Calu3 (cell line): Measurements from ENCODE around the gene SVEP1. TPM values are rescaled to one million over a fixed set of nuclear protein-coding genes. Genes with fewer than 3 reads are reported as not detected.

Source experiments
- BruUV-seq: library from RNA; stranded (reverse); fragments of 400-500 nt; replicated peaks from 2 replicates; lab custom pipeline; 2021; lab: Mats Ljungman, UMichigan
- CTCF ChIA-PET: fragments of 300-600 bp; sonication (Branson Sonifier 250); formaldehyde crosslinking; loops from one replicate; lab custom pipeline; 2022; ENCODE audit warnings: antibody characterized with exemption; lab: Charles Lee
- DNase-seq: peaks from one replicate; pipeline ENCODE4 v3.0.0; 2022
- H3K27ac Mint-ChIP-seq: one replicate; pipeline ENCODE4 v1.8.0; 2022; ENCODE audit warnings: mixed read lengths; ENCODE audit not compliant: unreplicated experiment
- H3K27me3 Mint-ChIP-seq: one replicate; pipeline ENCODE4 v1.8.0; 2022; ENCODE audit warnings: mixed read lengths; ENCODE audit not compliant: unreplicated experiment
- H3K36me3 Mint-ChIP-seq: one replicate; pipeline ENCODE4 v1.8.0; 2022; ENCODE audit warnings: mild to moderate bottlenecking, moderate library complexity, mixed read lengths; ENCODE audit not compliant: insufficient read depth, unreplicated experiment
- H3K4me1 Mint-ChIP-seq: one replicate; pipeline ENCODE4 v1.8.0; 2022; ENCODE audit warnings: mild to moderate bottlenecking, low read depth, mixed read lengths; ENCODE audit not compliant: unreplicated experiment
- H3K4me3 Mint-ChIP-seq: one replicate; pipeline ENCODE4 v1.8.0; 2022; ENCODE audit warnings: mild to moderate bottlenecking, low read depth, moderate library complexity, mixed read lengths; ENCODE audit not compliant: unreplicated experiment
- H3K9me3 Mint-ChIP-seq: one replicate; pipeline ENCODE4 v1.8.0; 2022; ENCODE audit warnings: low read depth, mixed read lengths; ENCODE audit not compliant: unreplicated experiment
- intact Hi-C: fragments of 100-400 bp; cut with micrococcal nuclease; formaldehyde crosslinking; loops from one replicate; pipeline ENCODE4 v1.10.0; 2022; ENCODE audit not compliant: unreplicated experiment
- total RNA-seq: library from RNA; stranded (reverse); gene quantifications from 2 replicates; pipeline ENCODE4 v1.2.3, GENCODE V29; 2022
- TF ChIP-seq, protein P1 (sequence below): fragments of 200-600 bp; IDR thresholded peaks from one replicate; pipeline ENCODE4 v1.8.0; 2022; ENCODE audit warnings: antibody characterized with exemption; ENCODE audit not compliant: unreplicated experiment

The SVEP1 gene
- total RNA-seq, 1 experiment from 2014 or later: 0.35 TPM

GRCh38 chr9:110599468-110599867, 19.9 kb upstream of the SVEP1 start:
- intact Hi-C loops: no loop called here
- TF ChIP-seq, protein P1, sequence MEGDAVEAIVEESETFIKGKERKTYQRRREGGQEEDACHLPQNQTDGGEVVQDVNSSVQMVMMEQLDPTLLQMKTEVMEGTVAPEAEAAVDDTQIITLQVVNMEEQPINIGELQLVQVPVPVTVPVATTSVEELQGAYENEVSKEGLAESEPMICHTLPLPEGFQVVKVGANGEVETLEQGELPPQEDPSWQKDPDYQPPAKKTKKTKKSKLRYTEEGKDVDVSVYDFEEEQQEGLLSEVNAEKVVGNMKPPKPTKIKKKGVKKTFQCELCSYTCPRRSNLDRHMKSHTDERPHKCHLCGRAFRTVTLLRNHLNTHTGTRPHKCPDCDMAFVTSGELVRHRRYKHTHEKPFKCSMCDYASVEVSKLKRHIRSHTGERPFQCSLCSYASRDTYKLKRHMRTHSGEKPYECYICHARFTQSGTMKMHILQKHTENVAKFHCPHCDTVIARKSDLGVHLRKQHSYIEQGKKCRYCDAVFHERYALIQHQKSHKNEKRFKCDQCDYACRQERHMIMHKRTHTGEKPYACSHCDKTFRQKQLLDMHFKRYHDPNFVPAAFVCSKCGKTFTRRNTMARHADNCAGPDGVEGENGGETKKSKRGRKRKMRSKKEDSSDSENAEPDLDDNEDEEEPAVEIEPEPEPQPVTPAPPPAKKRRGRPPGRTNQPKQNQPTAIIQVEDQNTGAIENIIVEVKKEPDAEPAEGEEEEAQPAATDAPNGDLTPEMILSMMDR: no peak
- no peak overlapping the region for H3K27ac Mint-ChIP-seq
- H3K36me3 Mint-ChIP-seq: no peaks in the 10 kb centered on the region
- no TSS peak for BruUV-seq
- no peak for DNase-seq
- H3K4me1 Mint-ChIP-seq: no peaks in the 10 kb centered on the region
- H3K4me3 Mint-ChIP-seq: no peak overlapping the region
- no peaks in the 10 kb centered on the region for H3K9me3 Mint-ChIP-seq
- no peaks in the 10 kb centered on the region for H3K27me3 Mint-ChIP-seq
- CTCF ChIA-PET: no interaction called here

- Mint-ChIP-seq H3K9me3 (peaks cover 3% of the 10 kb centered on the region), H3K4me1 (peaks cover 10% of the 10 kb centered on the region), H3K36me3 (no peaks in the 10 kb centered on the region), H3K4me3 (no peak overlapping the region), H3K27ac (no peak overlapping the region), H3K27me3 (peaks cover 10% of the 10 kb centered on the region)
- CTCF ChIA-PET: interaction anchor here (0.6 kb wide), 1 partner anchor 749 kb away, joined by 9 read pairs; no protein-coding TSS in a partner anchor
- no peak for DNase-seq
- intact Hi-C loops: no loop called here
- BruUV-seq: no TSS peak
- TF ChIP-seq, protein P1: no peak
These were observed 12.7 kb upstream of the SVEP1 start for GRCh38 chr9:110592044-110592830.

- TF ChIP-seq, protein P1: no peak
- CTCF ChIA-PET: no interaction called here
- no peak for DNase-seq
These were observed 12.0 kb upstream of the SVEP1 start for GRCh38 chr9:110591526-110591925.

DNA sequence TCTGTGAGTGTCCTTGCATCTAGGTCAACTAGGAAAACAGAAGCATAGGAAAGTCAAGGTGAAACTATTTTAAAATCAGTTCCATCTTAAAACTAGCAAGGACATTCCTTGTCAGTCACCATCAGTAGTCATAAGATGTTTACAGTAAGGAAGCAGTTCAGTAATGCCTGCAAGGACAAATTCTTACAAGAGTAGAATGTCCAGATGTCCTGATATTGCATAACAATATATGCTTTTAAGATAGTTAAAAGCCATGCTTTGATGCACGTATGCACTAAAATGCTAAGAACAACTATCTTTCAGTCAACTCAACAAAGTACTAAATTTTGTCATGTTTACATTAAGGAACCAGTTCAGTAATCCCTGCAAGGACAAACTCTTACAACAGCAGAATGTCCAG, 11.3 kb upstream of the SVEP1 start:
- intact Hi-C loops: no loop called here
- Mint-ChIP-seq H3K9me3 (peaks cover 5% of the 10 kb centered on the region), H3K4me1 (peaks cover 10% of the 10 kb centered on the region), H3K27ac (no peak overlapping the region), H3K27me3 (peaks cover 22% of the 10 kb centered on the region), H3K4me3 (no peak overlapping the region), H3K36me3 (no peaks in the 10 kb centered on the region)
- TF ChIP-seq, protein P1: no peak
- no TSS peak for BruUV-seq
- CTCF ChIA-PET: no interaction called here
- DNase-seq: no peak

More at GRCh38 chr9:110591526-110591925, 12.0 kb upstream of the SVEP1 start:
- Mint-ChIP-seq H3K4me3 (no peak overlapping the region), H3K9me3 (peaks cover 4% of the 10 kb centered on the region), H3K27me3 (peaks cover 15% of the 10 kb centered on the region), H3K4me1 (peaks cover 10% of the 10 kb centered on the region), H3K27ac (no peak overlapping the region), H3K36me3 (no peaks in the 10 kb centered on the region)
- BruUV-seq: no TSS peak
- intact Hi-C loops: no loop called here
